Skin of body (tissue), 2 donors: Measurements from ENCODE around the gene EMCN. TPM values are rescaled to one million over a fixed set of nuclear protein-coding genes. Genes with fewer than 3 reads are reported as not detected.
A peak's percentile ranks its signal among the peaks of the same experiment; 100 is the strongest.
"Not testable (repeated sequence)": the region's sequence is repeated elsewhere in the genome, so short reads cannot be mapped to it uniquely, and the experiment has no call there.

Source experiments
- DNase-seq: peaks from one replicate; lab custom pipeline; 2025; lab: John Stamatoyannopoulos, UW
- total RNA-seq: library from RNA; depleted of rRNA; stranded (reverse); fragments of >200 nt; gene quantifications from one replicate; pipeline ENCODE4 v1.2.3, GENCODE V29; 2014

Gene EMCN
- total RNA-seq, result 20.1 TPM

DNA sequence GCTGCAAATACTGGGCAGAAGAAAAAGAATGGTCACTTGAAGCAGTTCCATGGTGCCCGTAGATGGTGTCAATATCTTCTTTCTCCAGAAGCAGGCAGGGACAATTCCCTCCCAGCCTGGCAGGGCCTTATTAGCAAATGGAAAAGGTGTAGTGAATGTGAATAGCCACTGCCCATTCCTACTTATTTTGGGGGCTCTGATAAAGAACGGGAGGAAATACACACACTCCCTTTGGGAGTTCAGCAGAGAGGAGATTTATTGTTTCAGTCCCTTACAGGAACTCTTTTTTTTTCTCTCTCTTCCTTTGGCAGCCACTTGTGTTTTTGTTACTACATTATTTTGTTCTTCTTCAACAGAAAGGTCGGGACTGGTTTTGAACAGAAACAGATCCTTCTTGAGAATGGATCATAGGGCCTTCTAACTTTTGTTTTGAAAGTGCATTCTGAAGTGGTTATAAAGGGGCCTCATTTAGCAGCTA lies at the start of gene EMCN:
TSS of gene EMCN (minus strand) at position 159 of the 478 bp plus-strand sequence. CDS start at position 51, 108 bp downstream.
- DNase-seq, result peak; percentile 63

GRCh38 chr4:100566396-100566795 lies 48.6 kb upstream of the EMCN start:
- DNase-seq, result no peak

DNA sequence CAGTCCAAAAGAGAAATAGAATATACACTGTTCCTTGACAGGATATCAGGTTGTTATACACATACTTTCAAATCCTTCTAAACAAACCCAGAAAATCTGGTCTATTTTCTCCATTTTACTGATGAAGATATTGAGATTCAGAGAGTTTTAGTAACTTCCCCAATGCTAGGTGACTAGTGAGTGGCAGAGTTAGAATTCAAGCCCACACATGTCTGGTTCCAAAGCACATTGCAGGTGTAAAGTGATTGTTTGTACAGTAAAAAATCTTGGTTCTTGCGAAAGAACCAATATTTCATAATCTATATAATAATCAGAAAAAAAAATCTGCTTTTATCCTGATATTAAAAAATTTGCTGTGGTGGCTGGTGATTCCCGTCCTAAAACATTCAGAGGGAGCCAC lies 39.5 kb upstream of the EMCN start:
- DNase-seq, result no peak

DNA sequence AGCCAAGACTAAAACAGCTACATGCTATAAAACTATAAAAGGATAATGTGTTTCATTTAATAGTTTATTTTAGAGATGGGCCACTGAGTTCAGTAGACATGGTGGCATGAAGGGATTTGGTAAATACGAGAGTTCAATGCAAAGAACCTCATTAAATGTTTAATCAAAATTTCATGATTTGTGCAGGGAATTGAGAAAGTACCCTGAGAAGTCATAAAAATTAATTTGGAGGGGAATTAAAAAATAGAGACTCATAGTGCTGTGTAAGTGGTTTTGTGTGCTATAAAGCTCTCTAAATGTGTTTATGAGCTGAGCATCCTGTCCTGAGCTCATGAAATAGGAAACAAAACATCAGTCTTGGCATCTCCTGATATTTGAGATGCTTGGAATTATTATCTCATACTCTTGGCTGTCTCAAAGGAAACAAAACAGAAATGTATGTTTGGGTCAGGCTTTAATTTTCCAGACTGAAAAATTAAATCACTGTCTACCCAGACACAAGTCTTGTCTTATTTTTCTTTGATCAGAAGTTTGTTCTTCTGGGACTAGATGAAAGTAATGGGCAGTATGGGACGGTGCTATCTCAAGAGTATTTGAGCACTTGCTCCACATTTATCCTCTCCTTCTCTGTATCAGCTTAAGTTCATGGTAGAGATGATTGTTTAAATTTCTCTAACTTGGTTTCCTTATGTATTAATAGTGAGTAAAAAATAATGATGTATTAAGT lies 38.0 kb upstream of the EMCN start:
- peak; percentile 87 for DNase-seq

- peak; percentile 60 for DNase-seq
These were observed 30.4 kb upstream of the EMCN start for GRCh38 chr4:100548200-100548560.

DNA sequence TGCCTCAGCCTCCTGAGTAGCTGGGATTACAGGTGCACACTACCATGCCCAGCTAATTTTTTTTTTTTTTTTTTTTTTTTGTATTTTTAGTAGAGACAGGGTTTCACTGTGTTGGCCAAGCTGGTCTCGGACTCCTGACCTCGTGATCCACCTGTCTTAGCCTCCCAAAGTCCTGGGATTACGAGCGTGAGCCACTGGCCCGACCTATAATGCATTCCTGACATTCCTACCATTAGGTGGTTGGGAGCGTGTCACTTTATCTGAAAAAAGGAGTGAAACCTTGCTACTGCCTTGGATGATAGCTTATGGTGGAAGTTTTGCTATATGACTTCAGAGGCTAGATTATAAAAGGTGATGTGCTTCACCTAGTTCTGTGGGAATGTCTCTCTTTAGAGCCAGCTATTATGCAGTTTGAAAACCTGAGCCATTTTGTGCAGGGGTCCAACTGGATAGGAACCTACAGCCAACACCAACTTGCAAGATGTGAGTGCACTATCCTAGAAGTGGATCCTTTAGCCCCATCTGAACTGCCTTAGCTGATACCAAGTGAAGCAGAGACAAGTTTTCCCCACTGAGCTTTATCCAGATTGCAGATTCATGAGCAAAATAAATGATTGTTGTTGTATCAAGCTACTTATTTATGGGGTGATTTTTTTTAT lies 29.8 kb upstream of the EMCN start:
- no peak for DNase-seq

DNA sequence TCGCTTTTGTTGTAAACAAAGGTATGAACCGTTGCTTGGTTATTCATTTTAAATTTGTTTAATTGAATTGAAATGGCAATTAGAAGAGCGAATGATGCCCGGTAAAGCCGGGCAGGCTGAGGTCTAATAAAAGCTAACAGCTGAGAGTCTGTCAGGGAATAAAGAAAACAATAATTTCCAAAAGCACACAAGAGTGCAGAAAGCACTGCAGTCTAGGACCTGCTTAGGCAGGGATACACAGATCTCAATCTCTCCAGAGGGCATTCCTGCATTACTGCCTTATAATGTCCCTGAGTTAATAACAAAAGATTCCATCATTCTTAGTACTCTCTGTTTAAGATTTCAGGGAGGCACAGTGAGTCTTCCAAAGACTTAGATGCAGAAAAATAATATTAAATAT lies 27.6 kb upstream of the EMCN start:
- no peak for DNase-seq

- DNase-seq, result no peak
These were observed 22.3 kb upstream of the EMCN start for GRCh38 chr4:100540131-100540530.

DNA sequence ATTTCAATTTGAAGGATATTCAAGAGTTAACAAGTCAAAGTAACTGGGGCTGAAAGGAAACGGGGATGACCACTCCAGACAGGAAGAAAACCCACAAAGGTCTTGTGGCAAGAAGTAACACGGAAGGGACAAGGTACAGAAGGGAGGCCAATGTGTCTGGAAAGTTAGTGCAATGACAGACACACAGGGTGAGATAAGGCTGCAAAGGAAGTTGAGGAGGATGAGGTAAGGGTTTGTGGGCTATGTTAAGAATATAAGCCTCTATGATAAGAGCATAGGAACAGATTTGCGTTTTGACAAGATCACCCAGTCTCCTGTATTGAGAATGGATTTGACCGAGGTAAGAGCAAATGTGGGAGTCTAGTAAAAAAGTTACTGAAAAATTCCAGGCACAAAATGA lies 21.9 kb upstream of the EMCN start:
- no peak for DNase-seq

DNA sequence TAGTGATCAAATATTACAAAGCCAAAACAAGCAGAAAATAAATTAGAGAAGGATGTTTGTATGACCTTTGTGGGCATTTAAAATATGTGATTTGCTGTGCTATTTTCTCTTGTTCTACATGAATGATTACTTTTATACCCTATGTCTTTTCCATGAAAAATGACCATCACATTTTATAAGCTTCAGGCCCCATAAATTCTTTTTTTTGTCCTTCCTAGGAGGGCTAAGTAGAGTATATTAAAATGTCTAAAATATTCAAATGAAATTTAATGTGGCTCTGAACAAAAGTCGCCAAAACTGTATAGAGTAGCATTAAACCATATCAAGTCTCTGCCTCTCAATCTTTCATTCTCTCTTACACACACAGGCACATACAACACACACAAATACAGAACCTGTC lies 15.9 kb upstream of the EMCN start:
- no peak for DNase-seq

DNA sequence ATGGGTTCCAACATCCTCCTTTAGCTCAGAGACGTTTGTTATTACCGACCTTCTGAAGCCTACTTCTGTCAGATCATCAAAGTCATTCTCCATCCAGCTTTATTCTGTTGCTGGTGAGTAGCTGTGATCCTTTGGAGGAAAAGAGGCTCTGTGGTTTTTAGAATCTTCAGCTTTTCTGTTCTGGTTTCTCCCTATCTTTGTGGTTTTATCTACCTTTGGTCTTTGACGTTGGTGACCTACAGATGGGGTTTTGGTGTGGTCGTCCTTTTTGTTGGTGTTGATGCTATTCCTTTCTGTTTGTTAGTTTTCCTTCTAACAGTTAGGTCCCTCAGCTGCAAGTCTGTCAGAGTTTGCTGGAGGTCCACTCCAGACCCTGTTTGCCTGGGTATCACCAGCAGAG lies 12.3 kb upstream of the EMCN start:
- not testable (repeated sequence) for DNase-seq

- peak; percentile 87 for DNase-seq
These were observed 7.9 kb upstream of the EMCN start for GRCh38 chr4:100525686-100526085.

DNA sequence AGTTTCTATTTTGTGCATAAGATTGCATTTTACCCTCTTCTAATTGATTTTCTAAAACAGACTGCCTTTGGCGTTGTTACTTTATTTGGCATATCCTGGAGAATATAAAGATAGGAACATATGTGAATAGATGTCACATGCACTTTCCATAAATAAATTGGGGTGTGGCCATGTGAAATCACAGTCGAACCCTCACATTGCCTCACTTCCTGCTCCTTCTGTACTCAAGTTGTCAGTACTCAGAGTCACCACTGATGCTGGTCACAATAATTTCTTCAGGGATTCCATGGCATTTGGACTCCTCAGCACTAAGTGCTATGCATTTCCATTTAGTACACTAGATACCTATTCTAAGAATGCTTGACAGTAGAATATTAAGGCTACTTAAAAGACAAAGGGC lies 1.4 kb upstream of the EMCN start:
- DNase-seq, result peak; percentile 48

- DNase-seq, result peak; percentile 28
These were observed 1.6 kb downstream of the EMCN start for GRCh38 chr4:100516225-100516624.

DNA sequence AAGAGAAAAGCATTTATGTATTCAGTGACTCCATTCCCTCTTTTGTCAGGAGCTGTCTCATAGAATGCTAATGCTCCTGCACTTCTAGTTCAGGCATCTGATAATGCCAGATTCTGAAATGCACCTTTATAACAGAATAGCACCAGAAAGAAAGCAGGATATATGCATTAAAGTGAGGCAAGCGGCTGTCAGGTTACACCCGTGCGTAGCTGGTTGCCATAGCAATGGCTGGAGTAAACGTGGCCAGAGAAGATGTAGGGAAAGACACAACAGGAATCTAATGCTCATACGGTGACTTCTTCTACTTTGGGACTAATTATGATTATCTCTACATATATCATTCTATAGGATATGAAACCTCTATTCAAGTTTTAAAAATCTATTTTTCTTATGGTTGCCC lies 5.9 kb downstream of the EMCN start:
- peak; percentile 20 for DNase-seq

DNA sequence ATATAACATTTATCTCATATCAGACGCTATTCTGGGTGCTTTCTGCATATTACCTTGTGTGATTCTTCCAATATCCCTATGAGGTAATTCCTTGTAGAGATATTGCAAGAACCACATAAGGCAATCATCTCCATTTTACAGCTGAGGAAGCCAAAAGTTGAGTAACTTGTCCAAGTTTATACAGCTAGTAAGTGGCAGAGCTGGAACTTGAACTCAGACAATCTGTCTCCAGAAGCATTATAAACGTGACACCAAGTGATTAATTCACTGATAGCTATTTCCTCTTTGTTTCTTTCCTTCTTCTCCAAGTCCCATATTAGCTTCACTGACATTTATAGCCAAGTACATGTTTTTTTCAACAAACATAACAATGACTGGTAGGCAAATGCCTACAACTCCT lies 7.3 kb downstream of the EMCN start:
- DNase-seq, result peak; percentile 63

DNA sequence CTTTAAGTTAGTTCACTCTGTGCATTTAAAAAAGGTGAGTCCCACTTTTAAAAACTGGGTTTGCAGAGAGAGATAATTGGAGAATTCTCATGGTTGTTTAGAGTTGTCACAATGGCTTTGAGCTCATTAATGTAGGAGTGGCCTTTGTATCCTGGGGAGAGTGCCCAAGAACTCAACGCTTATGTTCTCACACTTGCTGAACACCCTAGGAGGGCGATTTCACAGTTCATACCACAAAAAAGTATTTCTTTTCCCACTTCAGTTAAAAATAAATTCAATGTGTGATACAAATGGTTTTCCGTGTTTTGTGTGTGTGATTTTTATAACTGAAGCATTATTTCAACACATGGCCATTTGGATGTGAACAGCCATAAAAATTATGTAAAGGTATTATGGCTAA lies 8.4 kb downstream of the EMCN start:
- DNase-seq, result no peak

DNA sequence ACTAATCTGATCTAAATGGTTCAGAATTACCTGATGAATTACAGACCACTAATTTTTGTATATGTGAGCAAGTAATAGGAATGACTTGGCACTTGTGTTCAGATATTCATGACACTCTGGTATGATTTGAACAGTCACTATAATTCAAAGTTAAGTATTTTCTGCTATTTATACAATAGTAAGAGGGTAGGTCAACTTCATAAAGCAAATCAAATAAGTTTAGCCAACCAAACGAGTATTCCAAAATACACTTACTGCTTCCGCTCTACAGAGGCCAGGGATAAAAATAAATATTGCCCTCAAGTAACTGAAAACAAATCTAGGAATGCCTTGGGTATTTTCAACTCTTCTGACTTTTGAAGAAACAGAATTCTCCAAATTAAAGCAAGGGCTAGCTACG lies 9.1 kb downstream of the EMCN start:
- no peak for DNase-seq

GRCh38 chr4:100504086-100504874 lies 13.5 kb downstream of the EMCN start:
- no peak for DNase-seq

DNA sequence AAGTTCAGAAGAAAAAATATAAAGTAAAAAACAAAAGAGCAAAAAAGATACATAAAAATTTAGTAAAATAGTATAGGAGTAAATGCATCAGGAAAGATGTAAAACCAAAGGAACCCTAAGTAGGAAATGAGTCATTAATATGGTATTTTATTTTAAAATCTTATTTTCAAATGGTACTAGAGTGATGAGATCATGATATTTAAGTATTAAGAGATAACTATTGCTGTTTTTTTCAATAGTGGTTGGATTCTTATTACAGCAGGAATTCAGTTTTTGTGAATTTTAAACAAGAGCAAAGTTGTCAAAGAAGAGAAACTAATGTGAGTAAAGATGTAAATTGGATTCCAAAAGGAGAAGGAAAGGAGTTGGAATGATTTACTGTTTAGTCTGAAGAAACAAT lies 20.0 kb downstream of the EMCN start:
- DNase-seq, result no peak

- no peak for DNase-seq
These were observed 22.7 kb downstream of the EMCN start for GRCh38 chr4:100495074-100495473.

- DNase-seq, result peak; percentile 53
These were observed 23.7 kb downstream of the EMCN start for GRCh38 chr4:100494166-100494565.
